SK-N-MC (cell line): Measurements from ENCODE around the gene DGKI.

Experiments used
- EZH2 ChIP-seq: fragments of 200-600 bp; sonication (generic); IDR thresholded peaks from one replicate; pipeline ENCODE4 v1.6.1; 2017; ENCODE audit warnings: antibody characterized with exemption
- FOXP2 ChIP-seq: optimal IDR thresholded peaks from 2 replicates; pipeline ENCODE3; 2011; ENCODE audit warnings: mild to moderate bottlenecking, moderate library complexity; ENCODE audit not compliant: insufficient read depth; ENCODE audit errors: extremely low read length, control extremely low read depth
- POLR2AphosphoS5 ChIP-seq: IDR thresholded peaks from 2 replicates; pipeline ENCODE4 v1.6.1; 2012; ENCODE audit warnings: mild to moderate bottlenecking, low read depth, low read length, borderline replicate concordance

- no peak for TF ChIP-seq POLR2AphosphoS5
- no peak for TF ChIP-seq EZH2
- no peak for TF ChIP-seq FOXP2
These were observed 8.0 kb downstream of the DGKI start for GRCh38 chr7:137838706-137839315.
